ENCODE measurements around the gene MRPL52.

The MRPL52 gene

DNA sequence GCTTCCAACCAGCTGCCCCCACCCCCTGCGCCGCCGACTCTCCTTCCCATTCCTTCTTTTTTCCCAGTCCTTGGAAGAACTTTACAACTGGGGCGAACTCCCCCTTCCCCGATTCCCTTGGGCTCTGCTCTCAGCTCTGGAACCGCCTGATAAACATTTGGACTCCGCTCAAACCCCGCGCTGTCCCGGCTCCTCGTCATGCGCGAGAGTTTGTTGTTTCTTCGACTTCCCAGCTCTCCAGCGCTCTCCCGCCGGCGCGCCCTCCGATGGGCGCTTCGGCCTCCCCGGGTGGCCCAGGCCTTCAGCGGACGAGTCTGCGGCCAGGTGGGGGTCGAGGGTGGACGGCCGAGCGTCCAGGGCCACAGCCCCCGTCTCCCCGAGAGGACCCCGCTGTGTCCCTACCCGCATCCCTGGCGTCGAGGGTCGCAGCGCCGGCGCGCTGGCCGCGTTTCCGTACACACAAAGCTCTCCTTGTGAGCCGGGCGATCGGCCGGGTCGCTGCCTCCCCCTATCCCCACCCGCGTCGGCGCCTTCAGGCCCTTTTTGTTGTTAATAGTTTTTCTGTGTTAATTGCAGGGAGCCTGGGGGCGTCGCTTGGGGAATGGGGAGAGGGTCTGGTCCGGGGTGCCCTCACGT, 7.5 kb downstream of the MRPL52 start:
- Histone ChIP-seq H3K4me1 (peaks cover 13% of the 10 kb centered on the region), H3K36me3 (ENCODE audit: control insufficient read depth, insufficient read depth, low read length) (no peaks in the 10 kb centered on the region), H3K27me3 (ENCODE audit: control insufficient read depth, insufficient read depth, low read length) (no peaks in the 10 kb centered on the region), H3K9me3 (ENCODE audit: control insufficient read depth, low read length) (no peaks in the 10 kb centered on the region), H3K79me2 (peaks cover 15% of the 10 kb centered on the region), H3K4me3 (ENCODE audit: low read depth, low read length) (peak overlapping the region; percentile 87), H3K9ac (peak overlapping the region; percentile 93), H3K4me2 (ENCODE audit: low read length) (peak overlapping the region; percentile 93), H3K27ac (peak overlapping the region; percentile 77), H2AFZ (peak overlapping the region; percentile 80)
- TF ChIP-seq, protein P1, sequence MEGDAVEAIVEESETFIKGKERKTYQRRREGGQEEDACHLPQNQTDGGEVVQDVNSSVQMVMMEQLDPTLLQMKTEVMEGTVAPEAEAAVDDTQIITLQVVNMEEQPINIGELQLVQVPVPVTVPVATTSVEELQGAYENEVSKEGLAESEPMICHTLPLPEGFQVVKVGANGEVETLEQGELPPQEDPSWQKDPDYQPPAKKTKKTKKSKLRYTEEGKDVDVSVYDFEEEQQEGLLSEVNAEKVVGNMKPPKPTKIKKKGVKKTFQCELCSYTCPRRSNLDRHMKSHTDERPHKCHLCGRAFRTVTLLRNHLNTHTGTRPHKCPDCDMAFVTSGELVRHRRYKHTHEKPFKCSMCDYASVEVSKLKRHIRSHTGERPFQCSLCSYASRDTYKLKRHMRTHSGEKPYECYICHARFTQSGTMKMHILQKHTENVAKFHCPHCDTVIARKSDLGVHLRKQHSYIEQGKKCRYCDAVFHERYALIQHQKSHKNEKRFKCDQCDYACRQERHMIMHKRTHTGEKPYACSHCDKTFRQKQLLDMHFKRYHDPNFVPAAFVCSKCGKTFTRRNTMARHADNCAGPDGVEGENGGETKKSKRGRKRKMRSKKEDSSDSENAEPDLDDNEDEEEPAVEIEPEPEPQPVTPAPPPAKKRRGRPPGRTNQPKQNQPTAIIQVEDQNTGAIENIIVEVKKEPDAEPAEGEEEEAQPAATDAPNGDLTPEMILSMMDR (IDR thresholded peaks at IDR 0.05), result peak; percentile 19

- Histone ChIP-seq H3K79me2 (peaks cover 15% of the 10 kb centered on the region), H3K4me1 (peaks cover 13% of the 10 kb centered on the region), H3K9ac (peak overlapping the region; percentile 93), H3K27me3 (ENCODE audit: control insufficient read depth, insufficient read depth, low read length) (no peaks in the 10 kb centered on the region), H3K4me2 (ENCODE audit: low read length) (peak overlapping the region; percentile 93), H2AFZ (peak overlapping the region; percentile 80), H3K36me3 (ENCODE audit: control insufficient read depth, insufficient read depth, low read length) (no peaks in the 10 kb centered on the region), H3K27ac (peak overlapping the region; percentile 77), H3K4me3 (ENCODE audit: low read depth, low read length) (peak overlapping the region; percentile 87), H3K9me3 (ENCODE audit: control insufficient read depth, low read length) (no peaks in the 10 kb centered on the region)
- TF ChIP-seq, protein P1 (IDR thresholded peaks at IDR 0.05), result no peak
Measured at GRCh38 chr14:22837750-22838538, 8.3 kb downstream of the MRPL52 start.

DNA sequence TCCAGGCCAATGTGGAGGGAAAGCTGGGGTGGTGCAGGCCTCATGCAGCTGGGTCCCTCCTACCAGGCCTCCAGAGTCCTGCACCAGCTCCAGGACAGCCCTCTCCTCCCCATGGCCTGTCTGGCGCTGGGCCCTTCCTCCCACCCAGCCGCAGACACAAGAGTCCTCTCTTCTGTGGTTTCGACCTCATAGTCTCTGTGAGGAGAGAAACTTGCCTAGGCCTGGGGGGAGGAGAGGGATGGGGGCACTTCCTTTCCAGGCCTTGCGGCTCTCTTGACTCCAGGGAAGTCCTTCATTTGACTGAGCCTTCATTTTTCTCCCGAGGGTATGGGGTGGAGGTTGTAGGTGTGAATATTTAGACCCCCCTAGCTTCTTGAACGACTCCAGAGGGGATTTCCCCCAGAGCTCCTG, 8.9 kb downstream of the MRPL52 start:
- no peaks in the 10 kb centered on the region for H3K36me3 ChIP-seq (ENCODE audit: control insufficient read depth, insufficient read depth, low read length)
- H3K27me3 ChIP-seq (ENCODE audit: control insufficient read depth, insufficient read depth, low read length), result no peaks in the 10 kb centered on the region
- peak overlapping the region; percentile 93 for H3K4me2 ChIP-seq (ENCODE audit: low read length)
- no peaks in the 10 kb centered on the region for H3K9me3 ChIP-seq (ENCODE audit: control insufficient read depth, low read length)
- peak overlapping the region; percentile 80 for H2AFZ ChIP-seq
- H3K9ac ChIP-seq, result no peak overlapping the region
- peaks cover 13% of the 10 kb centered on the region for H3K4me1 ChIP-seq
- peak overlapping the region; percentile 87 for H3K4me3 ChIP-seq (ENCODE audit: low read depth, low read length)
- H3K27ac ChIP-seq, result peak overlapping the region; percentile 77
- TF ChIP-seq, protein P1 (IDR thresholded peaks at IDR 0.05), result no peak
- peaks cover 15% of the 10 kb centered on the region for H3K79me2 ChIP-seq

- Histone ChIP-seq H3K4me2 (ENCODE audit: low read length) (no peak overlapping the region), H3K4me3 (ENCODE audit: low read depth, low read length) (no peak overlapping the region), H3K9me3 (ENCODE audit: control insufficient read depth, low read length) (no peaks in the 10 kb centered on the region), H3K79me2 (peaks cover 15% of the 10 kb centered on the region), H3K9ac (no peak overlapping the region), H2AFZ (peak overlapping the region; percentile 80), H3K27ac (peak overlapping the region; percentile 77), H3K36me3 (ENCODE audit: control insufficient read depth, insufficient read depth, low read length) (no peaks in the 10 kb centered on the region), H3K4me1 (peaks cover 13% of the 10 kb centered on the region), H3K27me3 (ENCODE audit: control insufficient read depth, insufficient read depth, low read length) (no peaks in the 10 kb centered on the region)
- TF ChIP-seq, protein P1 (IDR thresholded peaks at IDR 0.05), result no peak
Measured at GRCh38 chr14:22839159-22839779, 9.6 kb downstream of the MRPL52 start.

All from parathyroid adenoma (tissue), 2 donors.